ENCODE results near the gene KIF27.
"Not testable (repeated sequence)": the region's sequence is repeated elsewhere in the genome, so short reads cannot be mapped to it uniquely, and the experiment has no call there.

Gene KIF27

GRCh38 chr9:83804454-83804853 lies 116.8 kb downstream of the KIF27 start:
- not testable (repeated sequence) for DNase-seq

GRCh38 chr9:83803941-83804340 lies 117.3 kb downstream of the KIF27 start:
- DNase-seq: not testable (repeated sequence)

DNA sequence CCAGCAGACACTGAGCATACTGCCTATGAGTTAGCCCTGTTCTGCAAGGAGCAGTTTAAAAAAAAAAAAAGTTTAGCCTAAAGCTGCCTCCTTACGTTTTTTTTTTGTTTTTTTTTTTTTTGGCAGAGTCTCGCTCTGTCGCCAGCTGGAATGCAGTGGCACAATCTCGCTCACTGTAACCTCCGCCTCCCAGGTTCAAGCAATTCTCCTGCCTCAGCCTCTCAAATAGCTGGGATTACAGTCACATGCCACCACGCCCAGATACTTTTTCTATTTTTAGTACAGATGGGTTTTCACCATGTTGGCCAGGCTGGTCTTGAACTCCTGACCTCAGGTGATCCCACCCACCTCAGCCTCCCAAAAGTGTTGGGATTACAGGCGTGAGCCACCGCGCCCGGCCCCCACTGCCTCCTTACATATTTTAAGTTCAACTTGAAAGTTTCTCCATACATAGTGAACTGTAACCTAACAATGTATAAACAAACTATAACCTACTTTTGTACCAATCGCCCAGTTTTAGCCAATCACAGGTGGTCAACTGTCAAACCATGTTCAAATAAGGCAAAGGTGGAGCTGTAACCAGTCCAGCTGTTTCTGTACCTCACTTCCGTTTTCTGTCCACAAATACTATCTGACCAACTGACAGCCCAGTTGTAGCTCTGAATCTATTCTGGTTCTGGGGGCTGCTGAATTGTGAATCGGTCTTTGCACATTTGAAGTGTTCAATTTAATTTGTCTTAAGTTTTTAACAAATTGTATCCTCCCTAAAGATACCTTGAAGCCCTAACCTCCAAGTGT lies 120.8 kb downstream of the KIF27 start:
- no peak for DNase-seq

DNA sequence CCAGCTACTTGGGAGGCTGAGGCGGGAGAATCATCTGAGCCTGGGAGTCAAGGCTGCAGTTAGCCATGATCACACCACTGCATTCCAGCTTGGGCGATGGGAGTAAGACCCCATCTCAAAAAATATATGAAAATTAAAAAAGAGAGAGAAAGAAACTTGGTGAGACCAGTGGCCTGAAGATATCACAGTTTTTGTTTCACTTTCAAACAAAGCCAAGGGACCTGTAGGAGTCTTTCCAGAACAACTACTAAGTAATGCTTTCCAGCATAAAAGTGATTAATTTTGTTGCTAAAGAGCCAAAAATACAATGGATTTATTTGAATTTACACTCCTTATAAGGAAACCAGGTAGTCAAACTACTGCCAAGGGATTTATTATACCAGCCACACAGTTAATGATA lies 127.2 kb downstream of the KIF27 start:
- no peak for DNase-seq

- DNase-seq: no peak
Measured at GRCh38 chr9:83792746-83793145, 128.5 kb downstream of the KIF27 start.
